Rectal smooth muscle tissue (tissue), 1 donor: ENCODE results near the gene SGTA.

Source experiments
- H3K27ac ChIP-seq: one replicate; pipeline ENCODE4 v1.7.0; 2013; ENCODE audit warnings: low read depth, low read length, inconsistent platforms
- H3K27me3 ChIP-seq: one replicate; pipeline ENCODE4 v1.7.0; 2013; ENCODE audit warnings: low read length; ENCODE audit not compliant: control insufficient read depth, insufficient read depth
- H3K36me3 ChIP-seq: one replicate; pipeline ENCODE4 v1.7.0; 2013; ENCODE audit warnings: low read length; ENCODE audit not compliant: control insufficient read depth, insufficient read depth
- H3K4me1 ChIP-seq: one replicate; pipeline ENCODE4 v1.7.0; 2013; ENCODE audit warnings: low read length; ENCODE audit not compliant: control insufficient read depth, insufficient read depth
- H3K4me3 ChIP-seq: one replicate; pipeline ENCODE4 v1.7.0; 2013; ENCODE audit warnings: low read length
- H3K9ac ChIP-seq: one replicate; pipeline ENCODE4 v1.7.0; 2013; ENCODE audit warnings: low read length

The SGTA gene

GRCh38 chr19:2783781-2784145, 690 bp upstream of the SGTA start:
- Histone ChIP-seq H3K36me3 (no peaks in the 10 kb centered on the region), H3K9ac (no peak overlapping the region), H3K27me3 (no peaks in the 10 kb centered on the region), H3K27ac (peak overlapping the region; percentile 72), H3K4me1 (peaks cover 14% of the 10 kb centered on the region), H3K4me3 (peak overlapping the region; percentile 56)

DNA sequence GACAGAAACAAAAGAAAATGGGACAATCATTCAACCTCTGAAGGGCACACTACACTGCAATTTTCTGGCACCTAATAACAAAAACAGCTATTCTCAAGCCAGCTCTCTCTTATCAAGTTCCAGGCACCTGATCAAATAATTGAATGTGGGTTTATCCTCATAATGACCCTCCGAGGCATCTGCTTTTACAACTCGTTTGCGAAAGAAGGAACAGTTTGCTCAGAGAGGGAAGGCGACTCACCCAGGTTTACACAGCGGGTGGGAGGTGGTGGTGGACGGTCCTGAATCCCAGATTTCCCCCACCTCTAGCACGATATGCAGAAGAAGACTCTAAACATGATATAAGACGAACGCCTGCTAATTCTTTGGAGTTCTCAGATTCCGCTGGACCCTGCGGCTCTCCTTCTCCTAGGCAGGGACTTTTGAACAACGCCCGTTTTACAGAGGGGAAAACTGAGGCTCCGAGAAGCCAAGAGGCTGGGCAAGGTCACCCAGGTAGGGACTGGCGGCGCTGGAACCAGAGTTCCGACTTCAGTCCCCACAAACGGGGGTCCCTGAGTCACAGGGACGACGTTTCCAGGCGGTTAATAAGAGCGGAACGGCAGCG, 641 bp downstream of the SGTA start:
- Histone ChIP-seq H3K27me3 (no peaks in the 10 kb centered on the region), H3K4me3 (peak overlapping the region; percentile 95), H3K9ac (peak overlapping the region; percentile 72), H3K36me3 (no peaks in the 10 kb centered on the region), H3K4me1 (peaks cover 14% of the 10 kb centered on the region), H3K27ac (peak overlapping the region; percentile 81)

- no peak overlapping the region for H3K4me3 ChIP-seq
- peaks cover 10% of the 10 kb centered on the region for H3K4me1 ChIP-seq
- no peaks in the 10 kb centered on the region for H3K36me3 ChIP-seq
- H3K9ac ChIP-seq: no peak overlapping the region
- no peak overlapping the region for H3K27ac ChIP-seq
- H3K27me3 ChIP-seq: no peaks in the 10 kb centered on the region
These were observed 2.8 kb downstream of the SGTA start for GRCh38 chr19:2780284-2780683.

- no peaks in the 10 kb centered on the region for H3K36me3 ChIP-seq
- no peak overlapping the region for H3K9ac ChIP-seq
- H3K4me1 ChIP-seq: peaks cover 10% of the 10 kb centered on the region
- H3K27me3 ChIP-seq: no peaks in the 10 kb centered on the region
- H3K27ac ChIP-seq: no peak overlapping the region
- H3K4me3 ChIP-seq: no peak overlapping the region
These were observed 3.8 kb downstream of the SGTA start for GRCh38 chr19:2779121-2779740.

DNA sequence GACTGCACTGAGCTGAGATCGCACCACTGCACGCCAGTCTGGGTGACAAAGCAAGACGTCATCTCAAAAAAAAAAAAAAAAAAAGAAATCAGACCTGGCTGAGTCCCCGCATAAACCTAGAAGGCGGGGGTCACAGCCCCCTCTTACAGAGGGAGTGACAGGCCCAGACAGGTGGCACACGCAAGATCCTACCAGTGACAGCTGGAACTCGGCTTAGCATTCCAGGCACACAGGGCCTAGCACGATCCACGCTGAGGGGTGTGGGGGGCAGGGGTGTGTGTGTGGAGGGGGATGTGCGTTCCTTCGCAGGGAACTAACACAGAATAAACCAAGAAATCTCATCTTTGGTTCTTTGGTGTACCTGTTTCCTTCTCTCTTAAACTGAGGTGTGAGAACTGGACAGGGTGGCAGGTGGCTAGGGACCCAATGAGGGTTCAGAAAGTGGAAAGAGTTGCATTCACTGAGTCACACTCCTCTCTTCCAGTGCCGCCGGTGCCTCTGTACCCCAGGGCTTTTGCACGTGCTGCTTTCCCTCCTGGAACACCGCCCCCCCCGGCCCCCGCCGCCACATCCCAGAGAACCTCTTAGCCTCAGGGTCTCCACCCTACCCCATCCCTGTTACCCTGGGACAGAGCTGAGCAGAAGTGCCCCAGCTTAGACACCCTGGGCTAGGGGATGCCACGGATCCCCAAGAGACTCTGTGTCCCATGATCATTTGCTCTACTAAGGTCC, 5.0 kb downstream of the SGTA start:
- Histone ChIP-seq H3K9ac (no peak overlapping the region), H3K27me3 (no peaks in the 10 kb centered on the region), H3K4me1 (peaks cover 8% of the 10 kb centered on the region), H3K4me3 (no peak overlapping the region), H3K36me3 (no peaks in the 10 kb centered on the region), H3K27ac (no peak overlapping the region)

DNA sequence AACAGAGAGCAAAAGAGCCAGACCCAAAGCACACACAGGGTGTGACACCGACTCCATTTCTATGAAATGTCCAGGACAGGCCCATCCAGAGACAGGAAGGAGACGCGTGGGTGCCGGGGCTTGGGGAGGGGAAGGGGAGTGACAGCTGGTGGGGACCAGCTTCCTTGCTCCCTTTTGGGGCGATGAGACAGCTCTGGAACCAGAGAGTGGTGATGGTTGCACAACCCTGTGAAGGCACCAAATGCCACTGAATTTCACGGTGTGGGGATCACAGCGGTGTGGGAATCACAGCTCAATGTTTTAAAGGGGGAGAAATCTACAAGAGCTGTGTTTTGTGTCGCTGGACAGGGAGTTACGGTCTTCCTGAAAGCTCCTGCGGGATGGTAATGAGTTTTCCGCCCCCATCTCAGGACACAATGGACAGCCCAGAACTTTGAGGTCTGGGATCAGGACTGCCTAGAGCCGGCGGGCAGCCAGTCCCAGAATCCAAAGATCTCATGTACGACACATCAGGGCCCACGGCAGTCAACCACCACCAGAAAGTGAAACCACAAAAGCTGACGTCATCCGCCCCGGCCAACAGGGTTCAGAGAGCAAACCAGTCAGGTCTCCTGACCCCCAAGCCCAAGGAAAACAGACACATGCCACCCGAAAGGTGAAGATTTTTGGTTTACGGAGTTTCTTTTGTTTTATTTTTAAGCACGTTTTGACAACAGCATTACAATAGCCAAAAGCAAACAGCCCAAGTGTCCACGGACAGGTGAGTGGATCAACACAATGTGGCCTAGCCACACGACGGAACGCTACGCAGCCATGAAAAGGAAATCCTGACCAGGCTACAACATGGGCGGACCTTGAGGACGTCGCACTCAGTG, 7.3 kb downstream of the SGTA start:
- no peaks in the 10 kb centered on the region for H3K27me3 ChIP-seq
- H3K4me3 ChIP-seq: no peak overlapping the region
- no peak overlapping the region for H3K9ac ChIP-seq
- H3K4me1 ChIP-seq: peaks cover 1% of the 10 kb centered on the region
- H3K36me3 ChIP-seq: no peaks in the 10 kb centered on the region
- peak overlapping the region; percentile 56 for H3K27ac ChIP-seq

- H3K4me1 ChIP-seq: peaks cover 8% of the 10 kb centered on the region
- H3K9ac ChIP-seq: no peak overlapping the region
- no peak overlapping the region for H3K4me3 ChIP-seq
- peak overlapping the region; percentile 56 for H3K27ac ChIP-seq
- H3K27me3 ChIP-seq: no peaks in the 10 kb centered on the region
- H3K36me3 ChIP-seq: no peaks in the 10 kb centered on the region
These were observed 8.0 kb downstream of the SGTA start for GRCh38 chr19:2774953-2775555.

- H3K27ac ChIP-seq: no peak overlapping the region
- no peaks in the 10 kb centered on the region for H3K36me3 ChIP-seq
- no peaks in the 10 kb centered on the region for H3K27me3 ChIP-seq
- no peak overlapping the region for H3K4me3 ChIP-seq
- H3K9ac ChIP-seq: no peak overlapping the region
- H3K4me1 ChIP-seq: peaks cover 8% of the 10 kb centered on the region
These were observed 8.9 kb downstream of the SGTA start for GRCh38 chr19:2774083-2774679.

GRCh38 chr19:2771786-2772674, 11.0 kb downstream of the SGTA start:
- H3K4me1 ChIP-seq: peaks cover 8% of the 10 kb centered on the region
- H3K27me3 ChIP-seq: no peaks in the 10 kb centered on the region
- no peak overlapping the region for H3K9ac ChIP-seq
- H3K27ac ChIP-seq: peak overlapping the region; percentile 40
- H3K4me3 ChIP-seq: no peak overlapping the region
- no peaks in the 10 kb centered on the region for H3K36me3 ChIP-seq

DNA sequence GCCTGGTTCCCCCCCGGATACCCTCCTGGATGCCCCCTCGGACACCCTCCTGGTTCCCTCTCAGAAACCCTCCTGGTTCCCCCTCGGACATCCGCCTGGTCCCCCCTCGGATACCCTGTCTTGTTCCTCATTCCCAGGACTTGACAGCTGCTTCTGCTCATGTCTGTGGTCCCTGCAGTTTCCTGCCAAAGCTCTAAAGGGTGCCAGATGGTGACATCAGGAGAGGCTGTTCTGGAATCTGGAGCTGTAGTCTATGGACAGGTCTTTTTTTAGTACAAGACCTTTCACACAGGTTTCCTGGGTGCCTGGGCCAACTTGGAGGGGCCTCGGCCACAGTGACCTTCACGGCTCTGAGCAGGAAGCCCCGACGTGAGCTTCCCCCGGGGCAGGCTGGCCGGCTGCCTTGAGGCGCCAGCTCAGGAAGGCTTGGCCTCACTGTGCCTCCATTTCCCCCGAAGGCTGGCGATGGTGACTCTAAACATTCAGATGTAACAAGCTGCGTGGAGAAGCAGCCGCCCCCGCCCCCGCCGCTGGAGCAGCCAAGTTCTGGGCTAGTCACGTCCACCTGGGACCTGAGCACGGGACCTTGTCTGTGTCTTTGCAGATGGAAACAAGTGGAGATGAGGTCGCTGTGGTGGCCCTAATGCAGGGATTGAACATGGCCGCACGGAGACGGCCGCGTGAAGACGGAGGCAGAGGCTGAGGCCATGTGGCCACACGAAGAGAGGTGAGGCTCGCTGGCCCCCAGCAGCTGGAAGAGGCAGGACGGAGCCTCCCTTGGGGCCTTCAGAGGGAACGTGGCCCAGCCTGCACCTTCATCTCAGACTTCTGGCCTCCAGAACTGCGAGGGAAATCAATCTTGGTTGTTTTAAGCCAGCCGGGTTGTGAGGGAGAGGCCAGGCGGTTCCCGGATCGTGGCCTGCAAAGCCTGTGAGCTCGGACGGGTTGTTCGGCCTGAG, 12.7 kb downstream of the SGTA start:
- Histone ChIP-seq H3K4me3 (no peak overlapping the region), H3K9ac (no peak overlapping the region), H3K36me3 (peaks cover 4% of the 10 kb centered on the region), H3K27me3 (no peaks in the 10 kb centered on the region), H3K4me1 (peaks cover 8% of the 10 kb centered on the region), H3K27ac (peak overlapping the region; percentile 71)
